Ramos (cell line): ENCODE measurements around the gene INPP4A.
"Not testable (repeated sequence)": the region's sequence is repeated elsewhere in the genome, so short reads cannot be mapped to it uniquely, and the experiment has no call there.

Source experiments
- in situ Hi-C: fragments of 300-500 bp; cut with MboI; formaldehyde crosslinking; loops from one replicate; pipeline ENCODE4 v1.14.3; 2022; ENCODE audit warnings: low sequenced_read_pairs; ENCODE audit not compliant: unreplicated experiment

The INPP4A gene

GRCh38 chr2:98433363-98433964 is 11.2 kb upstream of the INPP4A start:
- in situ Hi-C loops, result no loop called here

- in situ Hi-C loops, result no loop called here
These were observed 10.2 kb upstream of the INPP4A start for GRCh38 chr2:98434492-98434891.

GRCh38 chr2:98435670-98436069 is 9.0 kb upstream of the INPP4A start:
- in situ Hi-C loops, result not testable (repeated sequence)

GRCh38 chr2:98436734-98437133 is 7.9 kb upstream of the INPP4A start:
- in situ Hi-C loops, result no loop called here

GRCh38 chr2:98438190-98439133 is 6.2 kb upstream of the INPP4A start:
- in situ Hi-C loops, result no loop called here

GRCh38 chr2:98441706-98442450 is 2.8 kb upstream of the INPP4A start:
- in situ Hi-C loops, result no loop called here

GRCh38 chr2:98442488-98442887 is 2.2 kb upstream of the INPP4A start:
- in situ Hi-C loops, result no loop called here

GRCh38 chr2:98445177-98445682 is 572 bp downstream of the INPP4A start:
- in situ Hi-C loops, result no loop called here

- in situ Hi-C loops, result no loop called here
These were observed 1.3 kb downstream of the INPP4A start for GRCh38 chr2:98445683-98446581.

- in situ Hi-C loops, result no loop called here
These were observed 2.2 kb downstream of the INPP4A start for GRCh38 chr2:98446850-98447249.

- in situ Hi-C loops, result no loop called here
These were observed 3.9 kb downstream of the INPP4A start for GRCh38 chr2:98448441-98449145.

- in situ Hi-C loops, result no loop called here
These were observed 7.9 kb downstream of the INPP4A start for GRCh38 chr2:98452396-98453027.

- in situ Hi-C loops, result no loop called here
These were observed 8.4 kb downstream of the INPP4A start for GRCh38 chr2:98453083-98453482.

- in situ Hi-C loops, result no loop called here
These were observed 8.9 kb downstream of the INPP4A start for GRCh38 chr2:98453531-98453930.

GRCh38 chr2:98454073-98454472 is 9.4 kb downstream of the INPP4A start:
- in situ Hi-C loops, result no loop called here

- in situ Hi-C loops, result no loop called here
These were observed 10.0 kb downstream of the INPP4A start for GRCh38 chr2:98454500-98455235.

- in situ Hi-C loops, result no loop called here
These were observed 10.9 kb downstream of the INPP4A start for GRCh38 chr2:98455494-98455976.
